ENCODE measurements around the gene MGAT3. TPM values are rescaled to one million over a fixed set of nuclear protein-coding genes. Genes with fewer than 3 reads are reported as not detected.

MGAT3 gene
- polyA plus RNA-seq, 1 of the 3 experiments (the other 2 are of a cell fraction) = 0.16 TPM

DNA sequence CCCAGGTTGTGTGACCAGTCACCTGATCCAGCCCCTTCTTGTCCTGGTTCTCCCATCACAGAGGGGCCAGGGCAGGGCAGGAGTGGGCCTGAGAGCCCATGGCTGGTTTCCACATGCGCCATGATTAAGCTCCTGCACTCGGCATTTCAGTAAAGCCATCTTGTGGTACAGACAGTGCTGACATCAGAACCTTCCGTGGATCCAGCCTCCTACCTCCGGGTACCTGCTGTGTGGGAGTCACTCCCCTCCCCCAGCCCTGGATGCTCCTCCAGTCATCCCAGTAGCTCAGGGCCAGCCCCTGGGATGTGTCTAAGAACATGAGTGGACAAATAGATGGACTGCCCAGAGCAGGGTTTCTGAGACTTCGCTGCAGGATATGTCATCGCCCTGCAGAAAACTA lies 22.1 kb upstream of the MGAT3 start:
- no peak overlapping the region for H3K27ac ChIP-seq (ENCODE audit: low read depth in 2 of 2, low read length in 1 of 2)
- H3K79me2 ChIP-seq (ENCODE audit: insufficient read depth) = no peaks in the 10 kb centered on the region
- no peak overlapping the region for H2AFZ ChIP-seq (ENCODE audit: low read depth)
- DNase-seq = no peak
- H3K4me3 ChIP-seq (ENCODE audit: low read depth in 2 of 2, low read length in 1 of 2) = no peak overlapping the region
- no peaks in the 10 kb centered on the region for H3K36me3 ChIP-seq (replicated peaks in 1 of 2; ENCODE audit: control insufficient read depth in 1 of 2, insufficient read depth in 2 of 2, low read length in 1 of 2)
- H3K9me2 ChIP-seq = no peaks in the 10 kb centered on the region
- no peaks in the 10 kb centered on the region for H3F3A ChIP-seq (replicated peaks; ENCODE audit: insufficient read depth)
- no peaks in the 10 kb centered on the region for H4K20me1 ChIP-seq (ENCODE audit: insufficient read depth)
- no peaks in the 10 kb centered on the region for H3K9me3 ChIP-seq
- H3K27me3 ChIP-seq (ENCODE audit: insufficient read depth) = no peaks in the 10 kb centered on the region
- no peak overlapping the region for H3K9ac ChIP-seq
- TF ChIP-seq FOSL2 (IDR thresholded peaks at IDR 0.05; ENCODE audit: borderline replicate concordance, low read depth) (no peak), SMC3 (IDR thresholded peaks at IDR 0.05; ENCODE audit: low read depth, low read length) (no peak), GABPA (IDR thresholded peaks at IDR 0.05; ENCODE audit: low read depth) (no peak), RXRA (IDR thresholded peaks at IDR 0.05; ENCODE audit: borderline replicate concordance, low read depth) (no peak), TAF1 (IDR thresholded peaks at IDR 0.05; ENCODE audit: borderline replicate concordance, low read depth, low read length) (no peak), RCOR1 (IDR thresholded peaks at IDR 0.05; ENCODE audit: low read length) (no peak), YY1 (IDR thresholded peaks at IDR 0.05; ENCODE audit: low read depth) (no peak), GATA2 (CRISPR knock-in tag; IDR thresholded peaks at IDR 0.05) (no peak), NFIC (IDR thresholded peaks at IDR 0.05; ENCODE audit: borderline replicate concordance) (no peak), ZBTB33 (IDR thresholded peaks at IDR 0.05; ENCODE audit: borderline replicate concordance, low read depth) (no peak), ELF1 (IDR thresholded peaks at IDR 0.05) (no peak), SIN3A (IDR thresholded peaks at IDR 0.05; ENCODE audit: borderline replicate concordance, low read depth, low read length) (no peak), CHD2 (IDR thresholded peaks at IDR 0.05; ENCODE audit: low read length, partially characterized antibody) (no peak), JUND (IDR thresholded peaks at IDR 0.05) (no peak), RFX5 (IDR thresholded peaks at IDR 0.05; ENCODE audit: low read length) (no peak)
- TF ChIP-seq, protein P1, sequence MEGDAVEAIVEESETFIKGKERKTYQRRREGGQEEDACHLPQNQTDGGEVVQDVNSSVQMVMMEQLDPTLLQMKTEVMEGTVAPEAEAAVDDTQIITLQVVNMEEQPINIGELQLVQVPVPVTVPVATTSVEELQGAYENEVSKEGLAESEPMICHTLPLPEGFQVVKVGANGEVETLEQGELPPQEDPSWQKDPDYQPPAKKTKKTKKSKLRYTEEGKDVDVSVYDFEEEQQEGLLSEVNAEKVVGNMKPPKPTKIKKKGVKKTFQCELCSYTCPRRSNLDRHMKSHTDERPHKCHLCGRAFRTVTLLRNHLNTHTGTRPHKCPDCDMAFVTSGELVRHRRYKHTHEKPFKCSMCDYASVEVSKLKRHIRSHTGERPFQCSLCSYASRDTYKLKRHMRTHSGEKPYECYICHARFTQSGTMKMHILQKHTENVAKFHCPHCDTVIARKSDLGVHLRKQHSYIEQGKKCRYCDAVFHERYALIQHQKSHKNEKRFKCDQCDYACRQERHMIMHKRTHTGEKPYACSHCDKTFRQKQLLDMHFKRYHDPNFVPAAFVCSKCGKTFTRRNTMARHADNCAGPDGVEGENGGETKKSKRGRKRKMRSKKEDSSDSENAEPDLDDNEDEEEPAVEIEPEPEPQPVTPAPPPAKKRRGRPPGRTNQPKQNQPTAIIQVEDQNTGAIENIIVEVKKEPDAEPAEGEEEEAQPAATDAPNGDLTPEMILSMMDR (IDR thresholded peaks at IDR 0.05) = no peak
- WGBS (ENCODE audit: low lambda C conversion rate) = no CpG with 5 or more reads among the region's 6 CpGs
- no peak overlapping the region for H3K4me2 ChIP-seq
- no peaks in the 10 kb centered on the region; a peak in 1 of 4 replicates for H3K4me1 ChIP-seq (ENCODE audit: control insufficient read depth in 1 of 2, insufficient read depth in 2 of 2, low read depth in 1 of 2, low read length in 1 of 2)
- ChIA-PET POLR2A (no interaction called here), CTCF (no interaction called here)

- Histone ChIP-seq H3K9me2 (no peaks in the 10 kb centered on the region), H3F3A (replicated peaks; ENCODE audit: insufficient read depth) (no peaks in the 10 kb centered on the region), H2AFZ (ENCODE audit: low read depth) (no peak overlapping the region), H3K4me3 (ENCODE audit: low read depth in 2 of 2, low read length in 1 of 2) (no peak overlapping the region), H3K27me3 (ENCODE audit: insufficient read depth) (no peaks in the 10 kb centered on the region), H3K27ac (ENCODE audit: low read depth in 2 of 2, low read length in 1 of 2) (no peak overlapping the region), H3K4me2 (no peak overlapping the region), H3K36me3 (replicated peaks in 1 of 2; ENCODE audit: control insufficient read depth in 1 of 2, insufficient read depth in 2 of 2, low read length in 1 of 2) (no peaks in the 10 kb centered on the region), H3K4me1 (ENCODE audit: control insufficient read depth in 1 of 2, insufficient read depth in 2 of 2, low read depth in 1 of 2, low read length in 1 of 2) (no peaks in the 10 kb centered on the region; a peak in 1 of 4 replicates), H4K20me1 (ENCODE audit: insufficient read depth) (no peaks in the 10 kb centered on the region), H3K79me2 (ENCODE audit: insufficient read depth) (no peaks in the 10 kb centered on the region), H3K9me3 (no peaks in the 10 kb centered on the region), H3K9ac (no peak overlapping the region)
- CTCF ChIA-PET = interaction anchor here (1.1 to 2.2 kb wide), 3 partner anchors 20 to 93 kb away, joined by 3 to 6 read pairs (median 3); no protein-coding TSS in a partner anchor
- POLR2A ChIA-PET = no interaction called here
- no peak for TF ChIP-seq USF1 (IDR thresholded peaks at IDR 0.05; ENCODE audit: borderline replicate concordance, low read depth)
- TF ChIP-seq RAD21 (IDR thresholded peaks at IDR 0.05; ENCODE audit: low read length) = no peak
- TF ChIP-seq, protein P2, sequence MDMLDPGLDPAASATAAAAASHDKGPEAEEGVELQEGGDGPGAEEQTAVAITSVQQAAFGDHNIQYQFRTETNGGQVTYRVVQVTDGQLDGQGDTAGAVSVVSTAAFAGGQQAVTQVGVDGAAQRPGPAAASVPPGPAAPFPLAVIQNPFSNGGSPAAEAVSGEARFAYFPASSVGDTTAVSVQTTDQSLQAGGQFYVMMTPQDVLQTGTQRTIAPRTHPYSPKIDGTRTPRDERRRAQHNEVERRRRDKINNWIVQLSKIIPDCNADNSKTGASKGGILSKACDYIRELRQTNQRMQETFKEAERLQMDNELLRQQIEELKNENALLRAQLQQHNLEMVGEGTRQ (IDR thresholded peaks at IDR 0.05; ENCODE audit: borderline replicate concordance, low read depth, low read length) = no peak
- no peak for TF ChIP-seq ZBTB33 (IDR thresholded peaks at IDR 0.05; ENCODE audit: borderline replicate concordance, low read depth)
- no peak for DNase-seq
- WGBS (ENCODE audit: low lambda C conversion rate) = 80% methylated on average over 1 of the region's 8 CpGs
Observed at GRCh38 chr22:39435616-39436015, 21.2 kb upstream of the MGAT3 start.

All from SK-N-SH (cell line).